Endothelial cell of umbilical vein (primary cell): ENCODE measurements around the gene KIF3B.
"Not testable (repeated sequence)": the region's sequence is repeated elsewhere in the genome, so short reads cannot be mapped to it uniquely, and the experiment has no call there.

ENCODE experiments used
- CTCF ChIP-seq, 2 donors: IDR thresholded peaks; 1 replicate in 1 of 2; 2 replicates in 1 of 2; pipeline ENCODE4 v1.5.1; 2011; ENCODE audit warnings: low read length in 2 of 2, mild to moderate bottlenecking in 2 of 2, moderate library complexity in 2 of 2, control low read depth in 1 of 2, inconsistent platforms in 1 of 2, low read depth in 1 of 2; ENCODE audit not compliant: insufficient read depth in 1 of 2; ENCODE audit errors: extremely low read depth in 1 of 2
- EZH2 ChIP-seq: IDR thresholded peaks from 2 replicates; pipeline ENCODE4 v1.6.1; 2012; ENCODE audit warnings: borderline replicate concordance, low read depth, mild to moderate bottlenecking, moderate library complexity, low read length, inconsistent platforms; ENCODE audit not compliant: severe bottlenecking
- GATA2 ChIP-seq: IDR thresholded peaks from 2 replicates; pipeline ENCODE4 v1.7.0; 2011; ENCODE audit warnings: low read depth, mild to moderate bottlenecking, moderate library complexity, mixed read lengths, low read length; ENCODE audit not compliant: insufficient read length, insufficient read depth
- JUN ChIP-seq: IDR thresholded peaks from 2 replicates; pipeline ENCODE4 v1.6.1; 2011; ENCODE audit warnings: borderline replicate concordance, low read depth; ENCODE audit not compliant: insufficient read length, insufficient read depth
- MAX ChIP-seq: IDR thresholded peaks from 2 replicates; pipeline ENCODE4 v1.6.1; 2011; ENCODE audit not compliant: insufficient read depth, insufficient read length
- MYC ChIP-seq: IDR thresholded peaks from one replicate; pipeline ENCODE4 v1.6.1; 2011; ENCODE audit warnings: mild to moderate bottlenecking, low read depth, low read length
- POLR2A ChIP-seq: IDR thresholded peaks from 2 replicates; pipeline ENCODE4 v1.6.1; 2012; ENCODE audit warnings: low read depth, mild to moderate bottlenecking, control low read depth, low read length

GRCh38 chr20:32322260-32322659 is 44.8 kb downstream of the KIF3B start:
- not testable (repeated sequence) for TF ChIP-seq CTCF (IDR thresholded peaks at IDR 0.05; ENCODE audit: extremely low read depth in 1 of 2, insufficient read depth in 1 of 2, low read depth in 1 of 2, low read length in 2 of 2); GATA2; MAX; EZH2; POLR2A; MYC; JUN
